NCI-H1105 (cell line): Measurements from ENCODE around the gene CTSA.
A peak's percentile ranks its signal among the peaks of the same experiment; 100 is the strongest.

Source experiments
- DNase-seq: peaks from one replicate; lab custom pipeline; 2025; lab: John Stamatoyannopoulos, UW

CTSA gene

DNA sequence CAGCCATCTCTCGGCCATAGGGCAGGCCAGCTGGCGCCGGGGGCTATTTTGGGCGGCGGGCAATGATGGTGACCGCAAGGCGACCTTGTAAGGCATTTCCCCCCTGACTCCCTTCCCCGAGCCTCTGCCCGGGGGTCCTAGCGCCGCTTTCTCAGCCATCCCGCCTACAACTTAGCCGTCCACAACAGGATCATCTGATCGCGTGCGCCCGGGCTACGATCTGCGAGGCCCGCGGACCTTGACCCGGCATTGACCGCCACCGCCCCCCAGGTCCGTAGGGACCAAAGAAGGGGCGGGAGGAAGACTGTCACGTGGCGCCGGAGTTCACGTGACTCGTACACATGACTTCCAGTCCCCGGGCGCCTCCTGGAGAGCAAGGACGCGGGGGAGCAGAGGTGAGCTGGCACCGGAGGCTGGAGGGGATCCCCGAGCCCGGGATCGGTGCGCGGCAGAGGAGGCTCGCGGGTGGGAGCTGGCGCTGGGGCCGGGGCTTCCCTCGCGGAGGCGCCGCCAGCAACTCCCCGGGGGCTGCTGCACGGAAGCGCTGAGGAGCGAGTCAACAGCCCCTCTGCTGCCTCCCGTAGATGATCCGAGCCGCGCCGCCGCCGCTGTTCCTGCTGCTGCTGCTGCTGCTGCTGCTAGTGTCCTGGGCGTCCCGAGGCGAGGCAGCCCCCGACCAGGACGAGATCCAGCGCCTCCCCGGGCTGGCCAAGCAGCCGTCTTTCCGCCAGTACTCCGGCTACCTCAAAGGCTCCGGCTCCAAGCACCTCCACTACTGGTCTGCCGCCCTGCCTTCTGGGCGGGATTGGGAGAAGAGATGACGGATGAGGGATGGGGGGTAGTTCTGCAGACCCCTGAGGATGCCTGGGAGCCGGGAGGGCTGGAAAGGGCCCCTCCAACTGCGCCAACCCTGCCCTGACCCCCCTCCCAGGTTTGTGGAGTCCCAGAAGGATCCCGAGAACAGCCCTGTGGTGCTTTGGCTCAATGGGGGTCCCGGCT lies at the start of gene CTSA, which contains the start of gene NEURL2:
Gene CTSA, plus strand, starts transcription at position 351 of the 999 bp plus-strand sequence. Its CDS starts 234 bp downstream, at position 585.
Gene NEURL2, minus strand, starts transcription at position 224 of the 999 bp plus-strand sequence. Its CDS starts 217 bp downstream, at position 7.
- peak; percentile 76 for DNase-seq

GRCh38 chr20:45841407-45842129 lies 49.6 kb upstream of the CTSA start:
- no peak for DNase-seq

- no peak for DNase-seq
Observed at GRCh38 chr20:45842169-45842812, 48.8 kb upstream of the CTSA start.

DNA sequence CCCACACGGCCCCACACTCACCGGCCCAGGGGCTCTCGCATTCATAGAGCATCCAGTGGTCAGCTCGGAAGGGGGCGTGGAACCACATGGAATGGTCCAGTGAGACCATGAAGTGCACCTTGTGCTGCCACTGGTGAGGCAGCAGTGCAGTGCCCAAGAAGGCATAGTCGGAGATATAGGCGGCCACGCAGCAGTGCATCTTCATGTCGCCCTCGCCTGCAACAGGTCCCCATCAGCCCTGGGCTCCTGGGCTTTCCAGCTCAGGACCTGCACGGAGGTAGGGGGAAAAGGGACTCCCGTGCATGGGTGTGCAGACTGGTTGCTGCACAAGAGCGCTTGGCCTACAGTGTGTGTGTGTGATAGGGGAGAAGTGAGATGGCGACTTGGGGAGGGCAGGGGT lies 47.6 kb upstream of the CTSA start:
- DNase-seq, result no peak

GRCh38 chr20:45845452-45845851 lies 45.7 kb upstream of the CTSA start:
- no peak for DNase-seq

DNA sequence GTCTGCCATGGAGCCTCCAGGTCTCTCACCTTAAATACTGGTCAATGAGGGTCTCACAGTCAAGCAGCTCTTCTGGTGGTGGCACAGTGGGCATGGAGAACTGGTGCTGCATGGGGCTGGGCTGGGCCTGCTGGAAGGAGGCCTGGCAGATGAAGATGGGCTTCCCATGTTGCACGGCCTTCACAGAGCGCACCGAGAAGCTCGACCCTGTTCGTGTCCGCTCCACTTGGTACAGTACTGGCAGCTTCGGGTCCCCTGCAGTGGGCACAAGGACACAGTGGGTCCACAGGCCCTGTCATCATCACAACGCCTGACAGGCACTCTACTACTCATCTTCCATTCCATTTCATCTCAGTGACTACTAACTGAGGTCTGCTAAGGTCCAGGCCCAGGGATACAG lies 42.7 kb upstream of the CTSA start:
- no peak for DNase-seq

DNA sequence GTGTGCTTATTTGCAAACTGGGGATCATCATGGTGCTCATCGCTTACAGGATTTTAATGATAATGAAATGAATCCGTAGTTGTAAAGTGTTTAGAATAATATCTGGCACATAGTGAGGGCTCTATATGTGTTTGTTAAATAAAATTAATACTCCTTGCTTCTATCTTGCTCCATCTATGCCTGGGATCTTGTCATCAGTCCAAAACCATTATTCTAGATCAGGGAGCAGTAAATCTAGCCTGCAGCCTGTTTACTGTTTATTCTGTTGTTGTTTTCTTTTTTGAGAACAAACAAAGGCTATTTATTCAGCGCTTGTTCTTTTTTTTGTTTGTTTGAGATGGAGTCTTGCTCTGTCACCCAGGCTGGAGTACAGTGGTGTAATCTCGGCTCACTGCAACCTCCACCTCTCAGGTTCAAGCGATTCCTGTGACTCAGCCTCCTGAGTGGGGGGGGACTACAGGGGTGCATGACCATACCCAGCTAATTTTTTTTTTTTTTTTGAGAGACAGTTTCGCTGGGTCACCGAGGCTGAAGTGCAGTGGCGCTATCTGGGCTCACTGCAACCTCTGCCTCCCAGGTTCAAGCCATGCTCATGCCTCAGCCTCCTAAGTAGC lies 42.1 kb upstream of the CTSA start:
- DNase-seq, result no peak

DNA sequence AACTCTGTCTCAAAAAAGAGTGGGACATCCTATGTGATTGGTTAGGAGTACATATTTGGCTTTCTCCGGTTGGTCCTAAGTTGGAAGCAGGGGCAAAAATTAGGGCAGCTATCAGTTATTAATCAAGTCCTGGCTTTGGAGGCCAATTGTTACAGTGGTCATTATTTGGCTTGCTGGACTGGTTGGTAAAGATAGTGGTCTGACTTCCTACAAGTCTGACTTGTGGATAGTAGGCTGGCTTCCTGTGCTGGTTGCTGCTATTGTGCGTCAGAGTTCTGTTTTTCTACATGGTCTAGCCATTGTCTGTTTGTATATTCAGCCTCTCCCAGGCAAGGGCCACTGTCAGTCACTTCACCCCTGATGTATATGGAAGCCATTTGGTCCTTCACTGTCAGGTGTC lies 40.9 kb upstream of the CTSA start:
- DNase-seq, result no peak

DNA sequence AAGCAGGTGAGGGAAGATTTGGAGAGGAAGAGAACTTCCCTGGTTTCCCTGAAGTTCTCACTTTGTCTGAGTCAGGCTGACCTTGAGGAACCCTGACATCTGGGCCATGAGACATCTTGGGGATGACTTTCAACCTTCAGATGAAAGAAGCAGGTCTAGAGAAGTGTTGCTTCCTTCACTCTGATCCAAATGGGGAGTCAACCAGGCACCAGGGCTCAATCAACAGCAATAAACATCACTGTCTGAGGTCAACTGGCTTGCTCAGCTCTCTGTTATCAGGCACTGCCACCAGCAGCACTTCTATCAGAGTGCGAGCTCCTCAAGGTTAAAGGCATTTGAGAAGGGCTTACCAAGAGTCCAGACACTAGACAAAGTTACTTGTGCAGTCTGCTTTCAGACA lies 40.2 kb upstream of the CTSA start:
- DNase-seq, result no peak

DNA sequence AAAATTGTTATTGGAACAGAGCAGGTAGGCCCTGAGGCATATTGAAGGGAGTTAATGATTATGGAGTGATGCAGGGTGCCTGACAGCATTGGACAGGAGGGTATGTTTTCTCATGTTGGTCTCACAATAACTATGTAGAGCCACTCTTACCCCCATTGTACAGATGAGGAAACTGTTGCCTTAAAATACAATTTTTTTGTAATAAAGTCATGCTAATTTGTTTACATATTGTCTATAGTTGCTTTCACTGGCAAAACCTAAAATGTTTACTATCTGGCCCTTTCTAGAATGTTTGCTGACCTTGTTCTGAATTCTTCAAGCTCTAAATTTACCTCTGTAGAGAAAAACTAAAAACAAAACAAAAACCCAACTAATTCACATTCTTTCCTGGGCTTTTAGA lies 39.6 kb upstream of the CTSA start:
- DNase-seq, result no peak

- no peak for DNase-seq
Observed at GRCh38 chr20:45852326-45852725, 38.8 kb upstream of the CTSA start.

- DNase-seq, result no peak
Observed at GRCh38 chr20:45853484-45853883, 37.7 kb upstream of the CTSA start.

- DNase-seq, result peak; percentile 100
Observed at GRCh38 chr20:45857114-45857881, 33.8 kb upstream of the CTSA start, which contains the start of the genes ACOT8 and ZSWIM3. Gene ACOT8, minus strand, starts transcription at chr20:45857392. Its CDS starts 77 bp downstream, at chr20:45857315. Gene ZSWIM3, plus strand, starts transcription at chr20:45857614. Its CDS starts 212 bp downstream, at chr20:45857826.

- no peak for DNase-seq
Observed at GRCh38 chr20:45857882-45858216, 33.3 kb upstream of the CTSA start.

DNA sequence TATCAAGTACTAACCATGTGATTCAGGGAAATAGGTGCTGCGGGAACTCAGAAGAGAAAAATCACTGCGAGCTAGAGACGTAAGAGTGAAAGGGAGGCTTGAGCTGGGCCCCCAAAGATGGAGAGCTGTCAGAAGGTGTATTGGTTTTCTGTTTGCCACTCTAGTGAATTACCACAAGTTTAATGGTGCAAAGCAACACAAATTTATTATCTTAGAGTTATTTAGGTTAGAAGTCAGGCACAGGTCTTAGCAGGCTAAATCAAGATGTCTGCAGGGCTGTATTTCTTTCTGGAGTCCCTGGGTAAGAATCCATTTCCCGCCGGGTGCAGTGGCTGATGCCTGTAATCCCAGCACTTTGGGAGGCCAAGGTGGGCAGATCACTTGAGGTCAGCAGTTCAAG lies 31.2 kb upstream of the CTSA start:
- DNase-seq, result no peak

DNA sequence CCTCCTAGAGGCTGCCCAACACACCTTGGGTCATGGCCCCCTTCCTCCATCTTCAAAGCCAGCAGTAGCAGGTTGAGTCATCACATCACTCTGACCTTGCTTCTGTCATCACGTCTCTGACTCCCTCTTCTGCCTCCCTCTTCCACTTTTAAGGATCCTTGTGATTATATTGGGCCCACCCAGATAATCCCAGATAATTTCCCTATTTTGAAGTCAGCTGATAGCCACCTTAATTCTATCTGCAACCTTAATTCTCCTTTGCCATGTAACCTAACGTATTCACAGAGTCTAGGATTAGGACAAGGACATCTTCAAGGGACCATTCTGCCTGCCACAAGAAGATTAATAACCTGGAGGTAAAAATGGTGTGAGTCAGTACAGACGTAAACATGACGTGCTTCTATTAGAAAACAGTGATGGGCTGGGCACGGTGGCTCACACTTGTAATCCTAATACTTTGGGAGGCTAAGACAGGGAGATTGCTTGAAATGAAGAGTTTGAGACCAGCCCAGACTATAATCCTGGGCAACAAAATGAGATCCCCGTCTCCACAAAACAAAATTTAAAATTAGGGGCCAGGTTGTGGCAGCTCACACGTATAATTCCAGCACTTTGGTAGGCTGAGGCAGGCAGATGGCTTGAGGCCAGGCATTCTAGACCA lies 30.4 kb upstream of the CTSA start:
- peak; percentile 65 for DNase-seq

GRCh38 chr20:45861221-45862075 lies 29.7 kb upstream of the CTSA start:
- DNase-seq, result no peak

GRCh38 chr20:45863543-45864470 lies 27.3 kb upstream of the CTSA start:
- no peak for DNase-seq
